Measurements from ENCODE around the gene SLC37A4.

Gene SLC37A4

DNA sequence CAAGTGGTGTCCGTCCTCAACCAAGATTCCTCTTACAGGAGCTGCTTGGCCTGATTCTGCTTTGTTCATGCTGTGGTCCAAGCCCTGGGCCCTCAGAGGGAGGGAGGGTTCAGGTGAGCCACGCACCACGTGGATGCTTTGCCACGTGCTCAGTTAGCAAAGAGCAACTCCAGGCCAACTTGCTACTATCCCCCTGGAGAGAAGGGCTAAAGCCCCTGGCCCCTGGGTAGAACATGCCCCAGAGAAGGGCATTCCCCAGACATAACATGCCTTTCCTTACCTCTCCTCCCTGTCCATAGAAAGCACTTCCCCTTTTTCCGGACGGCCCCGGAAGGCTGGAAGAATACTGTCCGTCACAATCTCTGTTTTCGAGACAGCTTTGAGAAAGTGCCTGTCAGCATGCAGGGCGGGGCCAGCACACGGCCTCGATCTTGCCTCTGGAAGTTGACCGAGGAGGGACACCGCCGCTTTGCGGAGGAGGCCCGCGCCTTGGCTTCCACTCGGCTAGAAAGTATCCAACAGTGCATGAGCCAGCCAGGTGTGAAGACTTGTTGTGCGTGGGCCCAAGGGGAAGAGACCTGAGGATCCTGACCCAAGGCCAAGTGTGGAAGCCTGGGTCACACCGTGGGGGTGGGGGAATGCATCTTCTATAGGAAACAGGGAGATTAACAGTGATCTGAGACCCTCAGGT is 50.3 kb downstream of the SLC37A4 start:
- H3K9ac ChIP-seq (ENCODE audit: low read length): no peak overlapping the region
- H3K4me1 ChIP-seq (ENCODE audit: control insufficient read depth, insufficient read depth, low read length): peaks cover 7% of the 10 kb centered on the region
- no peaks in the 10 kb centered on the region for H3K36me3 ChIP-seq (ENCODE audit: control insufficient read depth, insufficient read depth, low read length)
- H3K27me3 ChIP-seq (ENCODE audit: control insufficient read depth, insufficient read depth, low read length): peaks cover 9% of the 10 kb centered on the region
- no peak overlapping the region for H3K4me3 ChIP-seq (ENCODE audit: low read length)
- H3K9me3 ChIP-seq (ENCODE audit: control insufficient read depth, low read length): no peaks in the 10 kb centered on the region

DNA sequence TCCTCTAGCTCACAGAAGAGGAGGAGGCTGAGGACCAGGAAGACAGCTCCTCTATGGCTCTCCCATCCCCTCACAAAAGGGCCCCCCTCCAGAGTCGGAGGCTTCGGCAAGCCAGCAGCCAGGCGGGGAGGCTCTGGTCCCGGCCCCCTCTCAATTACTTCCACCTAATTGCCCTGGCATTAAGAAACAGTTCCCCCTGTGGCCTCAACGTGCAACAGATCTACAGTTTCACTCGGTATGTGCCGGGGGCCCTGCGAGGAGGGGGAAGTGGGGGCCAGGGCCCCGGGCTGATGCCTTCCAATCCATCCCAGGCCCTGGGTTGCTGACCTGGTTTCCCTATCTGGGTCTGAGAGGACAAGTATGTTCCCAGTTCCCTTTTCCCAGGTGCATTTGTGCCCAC is 51.2 kb downstream of the SLC37A4 start:
- Histone ChIP-seq H3K9me3 (ENCODE audit: control insufficient read depth, low read length) (no peaks in the 10 kb centered on the region), H3K27me3 (ENCODE audit: control insufficient read depth, insufficient read depth, low read length) (peaks cover 9% of the 10 kb centered on the region), H3K4me3 (ENCODE audit: low read length) (no peak overlapping the region), H3K9ac (ENCODE audit: low read length) (no peak overlapping the region), H3K4me1 (ENCODE audit: control insufficient read depth, insufficient read depth, low read length) (peaks cover 7% of the 10 kb centered on the region), H3K36me3 (ENCODE audit: control insufficient read depth, insufficient read depth, low read length) (no peaks in the 10 kb centered on the region)

DNA sequence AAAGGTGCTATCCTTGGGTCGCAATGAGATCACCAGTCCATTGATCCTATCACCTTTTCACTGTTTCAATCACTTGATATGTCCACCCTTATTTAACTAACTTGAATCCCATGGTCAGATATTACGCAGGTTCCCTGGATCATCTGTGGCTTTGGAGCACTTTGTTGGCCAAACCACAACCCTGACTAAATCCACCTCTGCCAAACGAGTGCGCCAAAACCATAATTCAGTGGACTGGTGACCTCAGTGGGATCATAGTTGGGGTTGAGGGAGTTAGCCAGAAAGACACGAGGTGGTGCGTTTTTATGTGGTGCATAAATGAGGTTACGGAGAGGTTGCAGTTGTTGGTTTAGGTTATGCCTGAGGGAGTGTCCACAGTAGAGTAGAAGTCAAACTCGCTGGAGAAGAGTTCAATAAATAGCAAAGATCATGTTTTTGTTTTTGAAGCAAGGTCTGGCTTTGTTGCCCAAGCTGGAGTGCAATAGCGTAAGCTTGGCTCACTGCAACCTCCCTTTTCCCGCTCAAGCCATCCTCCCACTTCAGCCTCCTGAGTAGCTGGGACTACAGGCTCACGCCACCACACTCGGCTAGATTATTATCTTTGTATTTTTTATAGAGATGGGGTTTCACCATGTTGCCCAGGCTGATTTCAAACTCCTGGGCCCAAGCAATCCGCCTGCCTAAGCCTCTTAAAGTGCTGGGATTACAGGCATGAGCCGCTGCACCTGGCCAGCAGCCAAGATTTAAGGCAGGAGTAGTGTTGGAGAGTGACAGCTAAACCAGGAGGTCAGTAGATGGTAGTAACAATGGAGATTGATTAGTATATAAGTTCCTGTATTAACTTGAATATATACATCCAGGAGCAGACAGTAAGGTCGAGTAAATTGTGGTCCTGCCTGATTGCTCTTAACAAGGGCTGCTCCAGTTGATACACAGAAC is 54.6 kb downstream of the SLC37A4 start:
- Histone ChIP-seq H3K4me1 (ENCODE audit: control insufficient read depth, insufficient read depth, low read length) (peaks cover 7% of the 10 kb centered on the region), H3K4me3 (ENCODE audit: low read length) (no peak overlapping the region), H3K36me3 (ENCODE audit: control insufficient read depth, insufficient read depth, low read length) (no peaks in the 10 kb centered on the region), H3K9me3 (ENCODE audit: control insufficient read depth, low read length) (no peaks in the 10 kb centered on the region), H3K27me3 (ENCODE audit: control insufficient read depth, insufficient read depth, low read length) (peaks cover 8% of the 10 kb centered on the region), H3K9ac (ENCODE audit: low read length) (no peak overlapping the region)

Data from mucosa of stomach (tissue), 1 donor.